Measurements from ENCODE around the gene CHMP5. TPM values are rescaled to one million over a fixed set of nuclear protein-coding genes. Genes with fewer than 3 reads are reported as not detected.

The CHMP5 gene
- total RNA-seq, 1 experiment from 2014 or later: 63.0 TPM

DNA sequence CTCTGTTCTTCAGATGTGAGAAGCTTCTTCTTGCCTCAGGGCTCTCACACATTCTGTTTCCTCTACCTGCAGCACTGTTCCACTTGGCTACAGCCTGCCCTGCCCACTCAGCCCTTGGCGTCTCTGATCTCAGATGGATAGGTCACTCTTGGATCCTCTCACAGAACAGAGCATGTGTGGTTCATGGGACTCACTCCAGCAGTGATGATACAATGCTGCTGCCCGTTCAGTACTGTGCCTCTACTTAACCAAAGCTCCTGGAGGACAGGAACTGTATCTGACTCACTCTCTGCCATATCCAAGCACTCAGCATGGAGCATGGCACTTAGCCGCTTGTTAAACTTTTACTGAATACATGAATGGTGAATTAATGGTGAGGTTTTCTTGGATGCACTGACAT lies 28.3 kb upstream of the CHMP5 start:
- peaks cover 37% of the 10 kb centered on the region for H3K4me1 ChIP-seq (replicated peaks; ENCODE audit: insufficient read depth)
- H3K4me2 ChIP-seq: no peak overlapping the region
- ChIA-PET POLR2A (ENCODE audit: unreplicated experiment) (interaction anchor here (0.6 kb wide), 1 partner anchor 169 kb away, joined by 3 read pairs; no protein-coding TSS in a partner anchor), CTCF (no interaction called here)
- H3K27ac ChIP-seq: no peak overlapping the region
- H3F3A ChIP-seq (ENCODE audit: insufficient read depth, low read depth): peaks cover 18% of the 10 kb centered on the region; the same call in 1 of the 2 replicates
- no peak overlapping the region for H3K4me3 ChIP-seq
- H3K9me3 ChIP-seq (ENCODE audit: insufficient read depth, low read depth): no peaks in the 10 kb centered on the region
- no peaks in the 10 kb centered on the region for H3K27me3 ChIP-seq (ENCODE audit: insufficient read depth, low read depth)
- no peaks in the 10 kb centered on the region for H4K20me1 ChIP-seq (ENCODE audit: insufficient read depth)
- H3K36me3 ChIP-seq (ENCODE audit: low read depth): no peaks in the 10 kb centered on the region
- no peaks in the 10 kb centered on the region for H3K79me2 ChIP-seq (ENCODE audit: low read depth)
- no peak for TF ChIP-seq EZH2 (IDR thresholded peaks at IDR 0.05; ENCODE audit: low read depth)
- TF ChIP-seq, protein P1, sequence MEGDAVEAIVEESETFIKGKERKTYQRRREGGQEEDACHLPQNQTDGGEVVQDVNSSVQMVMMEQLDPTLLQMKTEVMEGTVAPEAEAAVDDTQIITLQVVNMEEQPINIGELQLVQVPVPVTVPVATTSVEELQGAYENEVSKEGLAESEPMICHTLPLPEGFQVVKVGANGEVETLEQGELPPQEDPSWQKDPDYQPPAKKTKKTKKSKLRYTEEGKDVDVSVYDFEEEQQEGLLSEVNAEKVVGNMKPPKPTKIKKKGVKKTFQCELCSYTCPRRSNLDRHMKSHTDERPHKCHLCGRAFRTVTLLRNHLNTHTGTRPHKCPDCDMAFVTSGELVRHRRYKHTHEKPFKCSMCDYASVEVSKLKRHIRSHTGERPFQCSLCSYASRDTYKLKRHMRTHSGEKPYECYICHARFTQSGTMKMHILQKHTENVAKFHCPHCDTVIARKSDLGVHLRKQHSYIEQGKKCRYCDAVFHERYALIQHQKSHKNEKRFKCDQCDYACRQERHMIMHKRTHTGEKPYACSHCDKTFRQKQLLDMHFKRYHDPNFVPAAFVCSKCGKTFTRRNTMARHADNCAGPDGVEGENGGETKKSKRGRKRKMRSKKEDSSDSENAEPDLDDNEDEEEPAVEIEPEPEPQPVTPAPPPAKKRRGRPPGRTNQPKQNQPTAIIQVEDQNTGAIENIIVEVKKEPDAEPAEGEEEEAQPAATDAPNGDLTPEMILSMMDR (conservative IDR thresholded peaks at IDR 0.05): no peak
- H3K9me2 ChIP-seq (ENCODE audit: insufficient read depth): no peaks in the 10 kb centered on the region
- BruUV-seq (replicated peaks): no TSS peak
- intact Hi-C loops (cut with micrococcal nuclease; ENCODE audit: unreplicated experiment): loop anchor here (10.0 kb wide), 1 partner anchor 578 kb away; the partner anchor contains the start of gene UBE2R2
- DNase-seq: no peak
- H2AFZ ChIP-seq: no peak overlapping the region

DNA sequence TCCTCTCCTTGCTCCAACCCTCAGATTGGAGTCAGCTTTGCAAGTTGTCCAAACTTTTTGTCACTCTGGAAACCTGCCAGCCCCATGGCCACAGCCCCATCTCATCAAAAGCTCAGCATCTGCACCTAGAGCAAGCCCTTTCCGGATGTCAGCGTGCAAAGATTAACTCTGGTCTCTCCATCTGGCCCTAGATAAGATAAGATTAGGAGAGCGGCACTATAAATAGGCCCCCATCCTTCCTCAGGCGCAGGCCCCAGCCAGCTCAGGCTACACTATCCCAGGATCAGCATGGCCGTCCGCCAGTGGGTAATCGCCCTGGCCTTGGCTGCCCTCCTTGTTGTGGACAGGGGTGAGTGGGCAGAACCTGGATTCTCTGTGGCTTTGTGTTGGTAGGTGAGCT lies 24.9 kb upstream of the CHMP5 start, which contains the start of gene SPINK4:
Gene SPINK4 (plus strand): TSS at position 247 of the 400 bp plus-strand sequence. CDS start 42 bp downstream, at position 289.
- Histone ChIP-seq H3K9me2 (ENCODE audit: insufficient read depth) (no peaks in the 10 kb centered on the region), H3K79me2 (ENCODE audit: low read depth) (no peaks in the 10 kb centered on the region), H3K4me3 (no peak within 1 kb of the TSS), H3K27ac (no peak within 1 kb of the TSS), H2AFZ (no peak within 1 kb of the TSS), H3K9me3 (ENCODE audit: insufficient read depth, low read depth) (no peaks in the 10 kb centered on the region), H3K4me2 (no peak within 1 kb of the TSS), H4K20me1 (ENCODE audit: insufficient read depth) (no peaks in the 10 kb centered on the region), H3F3A (ENCODE audit: insufficient read depth, low read depth) (no peaks in the 10 kb centered on the region), H3K36me3 (ENCODE audit: low read depth) (no peaks in the 10 kb centered on the region), H3K4me1 (replicated peaks; ENCODE audit: insufficient read depth) (peaks cover 3% of the 10 kb centered on the region), H3K27me3 (ENCODE audit: insufficient read depth, low read depth) (no peaks in the 10 kb centered on the region)
- intact Hi-C loops (cut with micrococcal nuclease; ENCODE audit: unreplicated experiment): loop anchor here (10.0 kb wide), 1 partner anchor 575 kb away; the partner anchor contains the start of gene UBE2R2
- TF ChIP-seq EZH2 (IDR thresholded peaks at IDR 0.05; ENCODE audit: low read depth): no peak
- TF ChIP-seq, protein P1 (conservative IDR thresholded peaks at IDR 0.05): no peak
- no TSS peak for BruUV-seq (replicated peaks)
- POLR2A ChIA-PET (ENCODE audit: unreplicated experiment): no interaction called here
- CTCF ChIA-PET: no interaction called here
- DNase-seq: no peak

DNA sequence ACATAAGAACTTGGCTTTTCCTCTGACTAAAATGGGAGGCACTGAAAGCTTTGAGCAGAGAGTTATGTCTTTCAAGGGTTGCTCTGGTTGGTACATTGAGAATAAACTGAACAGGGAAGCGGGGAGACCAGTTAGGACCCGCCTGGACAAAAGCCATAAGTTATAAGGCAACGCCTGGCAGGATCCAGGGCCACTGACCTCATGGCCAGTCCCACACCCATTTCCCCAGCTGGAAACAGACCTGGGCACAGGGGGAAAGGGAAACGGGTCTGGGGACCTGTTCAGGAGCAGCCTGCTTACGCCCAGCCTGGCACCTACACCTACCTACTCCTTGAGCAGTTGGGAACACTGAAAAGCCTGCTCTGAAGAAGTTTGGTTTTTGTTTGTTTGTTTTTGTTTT lies 23.6 kb upstream of the CHMP5 start:
- BruUV-seq (replicated peaks): no TSS peak
- no peak overlapping the region for H3K4me3 ChIP-seq
- no peaks in the 10 kb centered on the region for H3K27me3 ChIP-seq (ENCODE audit: insufficient read depth, low read depth)
- no peaks in the 10 kb centered on the region for H3F3A ChIP-seq (ENCODE audit: insufficient read depth, low read depth)
- no peak overlapping the region for H3K27ac ChIP-seq
- no peak overlapping the region for H3K4me2 ChIP-seq
- intact Hi-C loops (cut with micrococcal nuclease; ENCODE audit: unreplicated experiment): no loop called here
- no peaks in the 10 kb centered on the region for H3K9me3 ChIP-seq (ENCODE audit: insufficient read depth, low read depth)
- H3K36me3 ChIP-seq (ENCODE audit: low read depth): no peaks in the 10 kb centered on the region
- ChIA-PET CTCF (no interaction called here), POLR2A (ENCODE audit: unreplicated experiment) (interaction anchor here (0.5 kb wide), 1 partner anchor 21 kb away, joined by 14 read pairs; no protein-coding TSS in a partner anchor)
- H3K9me2 ChIP-seq (ENCODE audit: insufficient read depth): no peaks in the 10 kb centered on the region
- no peaks in the 10 kb centered on the region for H4K20me1 ChIP-seq (ENCODE audit: insufficient read depth)
- no peaks in the 10 kb centered on the region for H3K79me2 ChIP-seq (ENCODE audit: low read depth)
- no peak overlapping the region for H2AFZ ChIP-seq
- H3K4me1 ChIP-seq (replicated peaks; ENCODE audit: insufficient read depth): no peaks in the 10 kb centered on the region
- DNase-seq: no peak
- no peak for TF ChIP-seq EZH2 (IDR thresholded peaks at IDR 0.05; ENCODE audit: low read depth)
- TF ChIP-seq, protein P1 (conservative IDR thresholded peaks at IDR 0.05): no peak

All from PC-9 (cell line).